DLD1 (cell line): ENCODE measurements around the gene DFFB.

Experiments used
- in situ Hi-C: cut with HindIII; loops from 2 replicates; pipeline ENCODE4 v1.10.0; 2017; ENCODE audit warnings: low sequenced_read_pairs

DFFB gene

DNA sequence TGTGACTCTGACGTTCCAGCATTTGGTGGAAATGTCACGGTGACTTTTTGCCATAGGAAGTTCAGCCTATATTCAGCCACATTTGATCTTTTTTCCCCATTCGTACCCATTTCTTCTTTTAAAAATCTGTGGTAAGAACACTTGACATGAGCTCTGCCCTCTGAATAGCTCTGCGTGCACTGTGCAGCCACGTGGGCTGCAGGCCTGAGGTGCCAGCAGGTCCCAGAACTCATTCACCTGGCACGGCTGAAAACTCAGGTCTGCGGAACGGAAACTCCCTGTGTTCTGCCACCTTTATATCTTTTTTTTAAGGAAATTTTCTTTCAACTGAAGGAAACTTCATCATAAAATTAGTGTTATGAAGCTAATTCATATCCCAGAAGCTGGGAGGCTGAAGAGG is 28.9 kb upstream of the DFFB start:
- in situ Hi-C loops, result no loop called here

DNA sequence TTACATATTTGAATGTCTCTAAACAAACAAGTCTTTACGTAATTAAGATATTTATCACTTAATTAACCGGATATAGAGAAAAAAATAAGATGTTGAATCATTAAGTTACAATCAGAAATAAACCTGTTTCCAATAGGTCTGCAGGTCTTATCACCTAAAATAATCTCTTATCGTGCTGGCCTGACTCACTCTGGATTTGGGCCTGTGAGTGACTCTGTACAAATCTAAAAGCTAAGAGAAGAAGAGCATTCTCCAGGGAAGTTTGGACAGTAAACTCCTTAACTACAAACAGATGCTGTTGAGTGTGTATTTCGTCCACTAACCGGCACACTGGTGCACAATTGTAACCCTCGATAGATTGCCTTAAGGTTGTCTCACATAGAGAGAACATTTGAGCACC is 25.6 kb upstream of the DFFB start:
- in situ Hi-C loops, result no loop called here

DNA sequence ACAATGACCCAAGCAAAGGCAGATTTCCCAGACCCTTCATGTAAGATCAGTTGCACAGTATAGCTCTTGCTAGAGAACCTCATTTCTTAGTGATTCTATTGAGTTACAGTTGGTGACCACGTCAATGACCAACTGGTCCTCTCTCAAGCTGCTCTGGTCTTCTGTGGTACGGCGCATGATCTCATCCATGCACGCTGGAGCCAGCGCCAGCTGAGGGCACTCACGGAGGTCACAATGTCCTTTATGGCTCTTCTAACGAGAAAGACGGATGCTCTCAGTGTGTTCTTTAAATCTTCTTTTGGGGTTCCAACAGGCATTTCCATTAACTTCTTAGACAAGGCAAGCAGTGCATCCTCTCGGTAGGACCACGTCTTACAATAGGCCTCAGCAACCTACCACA is 22.6 kb upstream of the DFFB start:
- in situ Hi-C loops, result no loop called here

DNA sequence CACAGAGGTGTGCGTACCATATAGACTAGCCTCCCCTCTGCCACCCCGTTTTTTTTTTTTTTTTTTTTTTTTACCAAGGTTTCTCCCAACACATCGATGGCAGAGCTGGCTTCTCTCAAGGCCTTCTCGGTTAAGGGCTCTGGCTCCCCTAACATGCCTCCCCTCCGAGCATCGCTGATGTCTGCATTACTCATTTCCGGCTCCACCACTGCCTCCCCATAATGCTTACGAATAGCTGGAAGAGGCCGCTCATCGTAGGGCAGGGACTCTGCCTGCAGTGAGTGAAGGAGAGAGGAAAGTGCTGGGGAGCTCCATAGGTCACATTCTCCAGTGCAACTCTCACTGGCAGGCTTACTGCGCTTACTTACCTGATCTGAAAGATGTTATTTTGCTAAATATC is 20.9 kb upstream of the DFFB start:
- in situ Hi-C loops, result no loop called here

DNA sequence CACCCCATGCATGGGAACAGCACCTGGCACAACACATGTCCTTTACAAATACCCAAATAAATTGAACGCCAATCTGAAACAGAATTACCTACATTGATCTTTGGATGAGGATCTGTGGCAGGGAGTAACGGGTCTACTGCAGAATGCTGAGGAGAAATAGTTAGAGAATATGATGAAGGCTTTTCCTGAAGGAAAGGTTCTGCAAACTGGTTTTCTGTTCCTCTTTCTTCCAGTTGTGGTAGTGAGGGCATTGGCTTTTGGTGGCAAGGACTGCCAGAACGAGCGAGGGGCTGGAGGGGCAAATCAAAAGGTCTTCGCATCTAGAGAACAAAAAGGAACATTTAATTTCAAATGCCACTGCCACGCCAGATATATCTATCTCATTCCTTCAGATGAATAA is 20.1 kb upstream of the DFFB start:
- in situ Hi-C loops, result no loop called here

DNA sequence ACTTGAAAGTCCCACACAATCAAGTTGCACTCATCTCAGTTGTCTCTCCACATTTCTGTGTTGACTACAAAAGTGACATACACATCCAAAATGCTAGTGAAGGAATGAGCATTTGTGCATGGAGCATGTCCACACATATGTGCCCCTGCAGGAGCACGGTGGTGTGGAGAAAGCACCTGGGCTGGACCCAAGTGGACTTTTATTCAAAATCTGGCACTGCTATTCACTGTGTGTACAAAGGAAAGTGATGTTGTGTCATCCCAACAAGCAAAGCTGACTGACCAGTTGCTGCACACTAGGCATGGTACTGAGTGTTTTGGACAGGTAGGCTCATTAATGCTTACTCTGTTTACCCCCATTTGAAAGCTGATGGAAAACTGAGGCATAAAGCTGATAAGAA is 19.6 kb upstream of the DFFB start:
- in situ Hi-C loops, result no loop called here

DNA sequence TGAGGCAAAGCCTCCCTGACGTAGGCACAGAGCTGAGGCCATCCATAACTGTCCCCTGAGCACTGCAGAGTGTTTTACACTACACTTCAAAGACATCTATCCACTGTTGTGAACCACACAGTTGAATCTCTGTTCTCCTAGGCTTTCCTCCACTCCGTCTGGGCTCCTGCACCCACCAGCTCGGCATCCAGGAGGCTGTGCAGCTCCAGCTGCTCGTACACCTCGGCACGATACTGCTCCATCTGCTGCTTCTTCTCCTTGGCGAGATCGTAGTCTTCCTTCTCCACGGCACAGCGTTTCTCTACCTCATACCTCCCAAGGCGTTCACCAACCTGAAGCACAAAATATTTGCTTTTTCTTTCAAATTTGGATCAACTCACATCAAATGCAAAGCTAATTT is 18.5 kb upstream of the DFFB start:
- in situ Hi-C loops, result no loop called here

DNA sequence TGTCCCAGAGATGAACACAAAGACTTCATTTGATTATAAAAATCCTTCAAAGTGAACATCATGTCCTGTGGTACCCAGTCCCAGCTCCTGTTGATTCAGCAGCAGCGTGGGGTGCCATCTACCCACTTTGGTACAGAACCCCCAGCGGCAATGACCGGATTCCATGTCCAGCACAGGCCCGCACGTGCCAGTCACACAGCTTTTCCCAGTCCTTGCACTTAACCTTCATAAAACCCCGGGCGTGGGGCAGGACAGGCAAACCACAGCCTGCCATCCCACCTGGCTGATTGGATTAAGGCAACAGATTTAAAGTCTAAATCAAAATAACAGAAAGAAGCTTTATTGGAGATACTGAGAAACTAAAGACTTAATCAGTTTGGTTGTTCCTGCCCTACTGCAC is 15.8 kb upstream of the DFFB start:
- in situ Hi-C loops, result no loop called here

DNA sequence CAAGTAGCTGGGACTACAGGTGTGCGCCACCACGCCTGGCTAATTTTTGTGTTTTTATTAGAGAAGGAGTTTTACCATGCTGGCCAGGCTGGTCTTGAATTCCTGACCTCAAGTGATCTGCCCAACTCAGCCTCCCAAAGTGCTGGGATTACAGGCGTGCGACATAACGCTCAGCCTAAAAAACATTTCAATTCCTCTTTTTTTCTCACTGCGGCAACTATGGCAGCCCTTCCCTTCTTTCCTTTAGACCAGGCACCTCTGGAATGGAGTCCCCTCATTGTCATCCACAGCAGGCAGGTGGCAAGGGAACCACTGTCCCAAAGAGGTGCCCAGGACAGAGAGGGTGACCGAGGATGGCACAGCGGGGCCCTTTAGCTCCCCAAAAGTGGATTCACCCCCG is 14.4 kb upstream of the DFFB start:
- in situ Hi-C loops, result no loop called here

DNA sequence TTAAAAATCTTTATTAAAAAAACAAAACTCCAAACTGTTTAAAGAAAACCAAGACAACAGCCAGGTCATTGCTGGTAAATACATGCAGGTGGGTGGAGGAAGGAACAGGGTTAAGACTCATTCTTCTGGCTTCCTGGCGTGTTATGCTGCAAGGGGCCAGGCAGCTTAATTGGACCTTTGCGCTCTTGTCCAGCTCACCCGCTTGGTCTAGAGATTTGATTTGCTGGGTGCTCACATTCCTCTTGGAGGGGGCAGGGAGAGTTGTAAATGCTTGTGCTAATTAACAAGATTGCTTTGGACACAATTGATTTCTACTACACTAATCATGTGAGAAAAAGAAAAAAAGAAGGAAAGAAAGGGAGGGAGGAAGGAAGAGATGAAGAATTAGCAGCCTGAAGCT is 10.7 kb upstream of the DFFB start:
- in situ Hi-C loops, result no loop called here

DNA sequence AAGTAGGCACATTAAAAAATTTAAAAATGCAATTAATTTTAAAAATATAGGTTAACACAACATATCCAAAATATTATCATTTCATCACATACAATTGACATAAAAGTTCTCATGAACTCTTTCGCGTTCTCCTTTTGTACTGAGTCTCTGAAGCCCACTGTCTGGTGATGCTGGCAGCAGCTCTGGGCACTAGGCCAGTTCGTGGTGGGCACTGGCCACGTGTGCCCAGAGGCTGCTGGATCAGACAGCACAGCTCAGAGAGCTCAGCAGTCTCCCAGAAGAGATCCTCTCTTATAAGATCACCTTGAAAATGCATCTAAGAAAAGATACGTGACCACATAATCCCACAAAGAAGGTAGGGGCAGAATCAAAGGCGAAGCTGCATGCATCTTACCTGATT is 10.2 kb upstream of the DFFB start:
- in situ Hi-C loops, result no loop called here

DNA sequence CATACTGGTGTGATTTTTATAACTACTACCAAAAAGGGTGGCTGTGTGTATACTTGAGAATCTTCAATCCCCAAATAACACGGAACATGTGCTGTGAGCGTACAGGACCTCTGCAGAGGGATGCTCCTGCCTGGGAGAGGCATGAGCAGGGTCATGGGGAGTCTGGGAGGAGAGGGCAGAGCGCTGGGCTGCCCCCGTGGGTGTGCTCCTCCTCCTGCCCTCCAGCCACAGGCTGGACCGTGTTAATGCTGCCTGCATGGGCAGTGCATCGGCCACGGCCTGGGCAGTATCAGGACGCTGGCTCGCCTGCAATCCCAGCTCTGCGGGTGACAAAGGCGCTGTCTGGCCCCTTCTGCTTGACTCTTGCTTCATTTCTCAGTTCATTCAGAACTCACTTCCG is 6.4 kb upstream of the DFFB start:
- in situ Hi-C loops, result no loop called here

DNA sequence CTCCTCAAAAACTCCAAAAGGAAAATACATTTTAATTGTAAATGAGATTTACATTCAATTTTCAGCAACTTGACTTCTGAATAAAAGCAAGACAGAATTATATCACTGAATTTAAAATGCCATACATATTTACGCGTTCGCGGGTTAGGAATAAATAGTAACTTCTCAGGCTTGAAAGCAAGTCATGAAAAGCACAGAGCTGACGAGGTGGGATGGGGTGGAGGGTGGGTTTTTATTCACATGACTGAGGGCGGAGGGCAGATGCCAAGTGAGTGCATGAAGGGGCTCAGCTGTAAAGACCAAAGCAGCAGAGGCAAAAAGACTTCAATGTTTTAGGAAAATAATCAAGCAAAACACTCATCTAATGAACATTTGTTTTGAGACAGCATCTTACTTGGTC is 6.0 kb upstream of the DFFB start:
- in situ Hi-C loops, result no loop called here

DNA sequence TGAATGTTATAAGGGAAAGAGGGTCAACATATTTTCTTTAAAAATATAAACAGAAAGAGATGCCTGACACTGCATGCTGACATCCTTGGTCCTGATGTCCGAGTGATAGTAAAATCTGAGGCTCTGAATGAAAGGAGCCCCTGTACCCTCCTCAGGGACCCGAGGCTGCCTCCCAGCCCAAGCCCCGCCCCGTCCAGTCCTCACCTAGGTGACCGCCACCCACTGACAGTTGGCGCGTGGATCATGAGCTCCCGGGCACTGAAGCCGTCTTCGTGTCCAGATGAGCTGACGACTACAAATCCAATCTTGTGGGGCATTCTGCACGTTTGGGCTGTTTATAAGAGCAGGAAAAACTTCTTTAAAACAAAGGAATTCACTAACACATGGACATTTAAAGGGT is 5.2 kb upstream of the DFFB start:
- in situ Hi-C loops, result no loop called here

DNA sequence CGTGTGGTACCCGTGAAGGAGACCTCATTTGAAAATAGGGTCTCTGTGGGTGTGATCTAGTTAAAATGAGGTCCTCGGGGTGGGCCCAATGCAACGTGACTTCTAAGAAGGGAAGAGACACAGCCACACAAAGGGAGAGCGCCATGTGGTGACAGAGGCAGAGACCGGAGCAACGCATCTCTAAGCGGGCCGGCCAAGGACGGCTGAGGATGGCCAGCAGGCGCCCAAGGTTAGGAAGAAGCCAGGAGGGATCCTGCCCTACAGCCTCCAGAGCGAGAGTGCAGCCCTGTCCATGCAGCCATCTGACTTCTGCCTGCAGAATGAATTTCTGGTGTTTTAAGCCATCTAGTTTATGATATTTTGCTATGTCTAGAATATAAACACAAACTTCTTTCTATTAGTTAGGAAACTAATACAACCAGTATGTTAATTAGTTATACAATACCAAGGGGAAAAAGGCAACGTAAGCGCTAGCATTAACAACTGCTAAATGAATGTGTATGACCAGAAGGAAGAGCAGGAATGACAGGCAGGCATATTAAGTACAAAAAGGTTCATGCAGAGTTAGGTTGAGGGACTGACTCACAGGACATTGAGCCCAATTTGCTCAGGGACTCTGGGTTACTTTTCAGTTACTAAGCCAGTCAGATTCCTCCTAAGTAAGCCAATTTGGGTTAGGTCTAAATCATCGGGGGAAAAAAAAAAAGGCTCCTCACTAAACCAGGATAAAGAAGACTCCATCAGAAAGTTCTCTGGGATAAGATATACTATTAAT is 4.4 kb upstream of the DFFB start:
- in situ Hi-C loops, result no loop called here

DNA sequence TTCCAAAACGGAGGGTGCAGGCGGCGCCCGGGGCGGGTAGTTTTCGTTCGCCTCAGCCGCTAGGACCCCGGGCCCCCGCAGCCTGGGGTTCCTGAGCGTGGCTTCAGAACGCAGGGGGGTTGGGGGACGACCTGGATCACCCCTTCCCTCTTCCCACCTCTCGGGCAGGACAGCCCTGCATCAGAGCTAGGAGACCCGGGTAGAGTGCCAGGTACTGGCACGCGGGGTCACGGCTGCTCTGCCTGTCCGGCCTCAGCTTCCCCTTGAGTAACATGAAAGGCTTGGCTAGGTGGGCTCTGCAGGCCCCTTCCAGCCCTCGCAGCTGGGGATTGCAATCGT is 484 bp downstream of the DFFB start:
- in situ Hi-C loops, result no loop called here

DNA sequence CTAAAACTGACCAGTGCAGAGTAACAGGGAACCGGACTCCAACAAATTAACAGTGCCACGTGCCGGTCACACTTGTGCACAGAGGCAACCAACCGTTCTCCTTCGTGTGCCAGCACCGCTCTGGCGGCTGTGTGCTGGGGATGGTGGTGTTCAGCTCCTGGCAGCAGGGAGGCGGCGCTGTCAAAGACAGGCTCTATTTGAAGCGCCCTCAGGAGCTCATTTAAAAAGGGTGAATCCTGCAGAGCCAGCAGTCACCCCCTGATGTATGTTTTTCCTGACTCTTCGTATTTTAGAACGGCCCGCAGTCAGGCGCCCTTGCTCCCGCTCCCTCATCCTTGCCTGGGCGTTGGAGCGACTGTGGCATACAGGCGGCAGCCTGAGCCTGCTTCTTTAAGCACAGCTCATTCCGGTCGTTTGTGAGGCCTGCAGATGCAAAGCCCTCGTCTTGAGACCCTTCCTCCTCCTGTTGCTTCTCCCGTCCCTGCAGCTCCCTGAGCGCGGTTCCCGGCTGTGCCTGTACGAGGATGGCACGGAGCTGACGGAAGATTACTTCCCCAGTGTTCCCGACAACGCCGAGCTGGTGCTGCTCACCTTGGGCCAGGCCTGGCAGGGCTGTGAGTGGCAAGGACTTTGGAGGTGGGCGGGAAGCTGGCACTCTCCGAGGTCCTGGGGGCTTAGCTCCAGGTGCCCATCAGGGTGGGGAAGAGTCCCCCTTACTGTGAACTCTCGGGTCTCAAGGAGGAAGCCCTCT is 1.1 kb downstream of the DFFB start:
- in situ Hi-C loops, result no loop called here

DNA sequence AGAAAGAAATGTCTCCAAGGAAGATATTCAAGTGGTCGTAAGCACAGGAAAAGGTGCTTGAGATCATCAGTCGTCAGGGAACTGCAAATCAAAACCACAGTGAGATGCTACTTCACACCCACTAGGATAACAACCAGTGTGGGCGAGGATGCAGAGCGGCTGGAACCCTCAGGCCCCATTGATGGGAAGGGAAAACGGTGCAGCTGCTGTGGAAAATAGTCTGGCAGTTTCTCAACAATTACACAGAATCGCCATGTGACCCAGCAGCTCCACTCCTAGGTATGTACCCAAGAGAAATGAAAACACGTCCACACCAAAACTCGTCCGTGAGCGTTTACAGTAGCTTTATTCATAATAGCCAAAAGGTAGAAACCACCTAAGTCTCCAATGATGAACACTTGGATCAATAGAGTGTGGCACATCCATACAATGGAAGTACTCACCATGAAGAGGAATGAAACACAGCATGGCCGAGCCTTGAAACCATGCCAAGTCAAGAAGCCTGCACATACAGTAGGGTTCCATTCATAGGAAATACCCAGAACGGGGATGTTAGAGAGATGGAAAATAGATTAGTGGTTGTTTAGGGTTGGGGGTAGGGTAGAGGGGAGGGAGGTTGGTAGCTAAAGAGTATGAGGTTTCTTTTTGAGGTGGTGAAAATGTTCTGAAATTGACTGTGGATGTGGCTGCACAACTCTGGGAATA is 6.1 kb downstream of the DFFB start:
- in situ Hi-C loops, result no loop called here

DNA sequence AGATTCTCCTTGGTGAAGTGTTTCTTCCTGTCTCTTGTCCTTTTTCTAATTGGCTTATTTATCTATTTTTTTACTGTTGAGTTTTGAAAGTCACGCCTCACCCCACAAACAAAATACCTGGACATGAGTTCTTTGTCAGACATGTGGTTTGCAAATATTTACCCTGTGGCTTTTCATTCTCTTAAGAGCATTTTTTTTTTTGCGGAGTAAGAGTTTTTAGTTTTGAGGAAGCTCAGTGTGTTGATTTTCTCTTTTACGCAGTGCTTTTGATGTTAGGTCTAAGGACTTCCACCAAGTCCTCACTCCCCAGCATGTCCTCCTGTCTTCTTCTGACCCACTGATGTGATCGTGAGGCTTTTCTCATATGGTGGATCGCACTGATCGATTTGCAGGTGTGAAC is 7.6 kb downstream of the DFFB start:
- in situ Hi-C loops, result no loop called here

DNA sequence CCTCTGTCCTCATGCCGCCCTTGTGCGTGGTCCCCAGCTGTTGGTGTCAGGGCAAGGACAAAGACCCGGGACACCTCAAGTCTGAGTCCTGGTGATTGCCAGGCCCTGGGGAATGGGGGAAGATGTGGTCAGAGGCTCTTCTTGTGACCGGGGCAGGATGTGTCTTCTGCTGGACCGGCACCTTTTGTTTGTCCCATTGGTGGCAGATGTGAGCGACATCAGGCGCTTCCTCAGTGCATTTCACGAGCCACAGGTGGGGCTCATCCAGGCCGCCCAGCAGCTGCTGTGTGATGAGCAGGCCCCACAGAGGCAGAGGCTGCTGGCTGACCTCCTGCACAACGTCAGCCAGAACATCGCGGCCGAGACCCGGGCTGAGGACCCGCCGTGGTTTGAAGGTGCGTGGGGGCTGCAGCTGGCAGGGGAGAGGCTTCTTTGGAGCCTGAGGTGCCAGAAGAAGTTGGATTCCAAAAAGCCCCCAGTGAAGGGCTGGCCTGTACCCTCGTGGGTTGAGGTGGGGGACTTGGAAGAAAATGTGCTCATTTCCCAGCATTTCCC is 8.4 kb downstream of the DFFB start:
- in situ Hi-C loops, result no loop called here

DNA sequence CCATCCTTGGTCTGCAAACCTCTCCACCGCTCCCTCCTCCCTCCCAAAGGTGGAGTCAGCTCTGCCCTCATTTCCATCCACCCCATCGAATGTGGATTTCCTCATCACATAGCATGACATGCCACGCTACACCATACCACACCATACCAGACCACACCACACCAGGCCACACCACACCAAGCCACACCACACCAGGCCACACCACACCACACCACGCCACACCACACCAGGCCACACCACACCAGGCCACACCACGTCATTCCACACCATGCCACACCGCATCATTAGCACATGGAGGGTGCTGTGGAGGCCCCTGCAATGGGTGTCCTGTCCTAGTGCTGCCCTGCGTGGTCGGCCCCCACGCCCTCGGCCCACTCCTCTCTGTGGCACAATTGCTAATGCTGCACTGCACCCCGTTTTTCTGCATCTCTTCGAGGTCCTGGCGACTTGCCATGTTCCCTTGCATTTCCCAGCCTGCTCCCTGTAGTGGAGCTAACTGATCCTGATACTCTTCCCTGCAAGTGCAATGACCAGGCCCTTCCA is 11.3 kb downstream of the DFFB start:
- in situ Hi-C loops, result no loop called here
